CD4-positive, CD25-positive, alpha-beta regulatory T cell (primary cell): ENCODE measurements around the gene LYZL2. TPM values are rescaled to one million over a fixed set of nuclear protein-coding genes. Genes with fewer than 3 reads are reported as not detected.
"Not testable (repeated sequence)": the region's sequence is repeated elsewhere in the genome, so short reads cannot be mapped to it uniquely, and the experiment has no call there.

ENCODE experiments used
- ATAC-seq, 2 donors: fragments of 150-1000 bp; cut with Tn5 transposase; one replicate each; pipeline ENCODE4 v1.10.0; 2021; ENCODE audit warnings: low read depth in 2 of 2, moderate number of reproducible peaks in 2 of 2, moderate library complexity in 1 of 2
- DNase-seq, 3 donors: peaks; one replicate each; pipeline versions ENCODE4 v3.0.0 to v3.0.0-alpha.2; 2012 to 2022; ENCODE audit warnings: mixed read lengths in 1 of 3
- H3K27ac ChIP-seq: one replicate; pipeline ENCODE4 v1.7.0; 2013; ENCODE audit warnings: mild to moderate bottlenecking, low read length; ENCODE audit not compliant: insufficient read depth, poor library complexity, severe bottlenecking
- H3K27me3 ChIP-seq: one replicate; pipeline ENCODE4 v1.7.0; 2013; ENCODE audit warnings: low read length; ENCODE audit not compliant: control insufficient read depth, insufficient read depth
- H3K36me3 ChIP-seq: one replicate; pipeline ENCODE4 v1.7.0; 2013; ENCODE audit warnings: mild to moderate bottlenecking, low read length, moderate library complexity; ENCODE audit not compliant: control insufficient read depth, insufficient read depth
- H3K4me1 ChIP-seq: 2 replicates; pipeline ENCODE4 v1.7.0; 2013; ENCODE audit warnings: mild to moderate bottlenecking, low read length; ENCODE audit not compliant: insufficient read depth, control insufficient read depth, poor library complexity, severe bottlenecking
- H3K4me3 ChIP-seq: one replicate; pipeline ENCODE4 v1.7.0; 2013; ENCODE audit warnings: low read depth, mild to moderate bottlenecking, low read length, moderate library complexity
- H3K9me3 ChIP-seq, 2 experiments: 1 replicate in 1 of 2; 2 replicates in 1 of 2; pipeline ENCODE4 v1.7.0; 2013; ENCODE audit warnings: low read length in 2 of 2, mild to moderate bottlenecking in 1 of 2, moderate library complexity in 1 of 2; ENCODE audit not compliant: control insufficient read depth in 2 of 2
- H3K27ac Mint-ChIP-seq, 3 donors: one replicate each; pipeline ENCODE4 v1.8.0; 2020 to 2022; ENCODE audit warnings: mild to moderate bottlenecking in 3 of 3, mixed read lengths in 3 of 3, moderate library complexity in 2 of 3
- H3K27me3 Mint-ChIP-seq: one replicate; pipeline ENCODE4 v1.8.0; 2022; ENCODE audit warnings: mild to moderate bottlenecking, mixed read lengths
- H3K36me3 Mint-ChIP-seq: one replicate; pipeline ENCODE4 v1.8.0; 2020; ENCODE audit warnings: mixed read lengths
- H3K4me1 Mint-ChIP-seq, 4 donors: one replicate each; pipeline ENCODE4 v1.8.0; 2020 to 2022; ENCODE audit warnings: mixed read lengths in 4 of 4, mild to moderate bottlenecking in 1 of 4
- H3K4me3 Mint-ChIP-seq, 4 donors: one replicate each; pipeline ENCODE4 v1.8.0; 2020 to 2022; ENCODE audit warnings: mild to moderate bottlenecking in 4 of 4, mixed read lengths in 4 of 4, moderate library complexity in 3 of 4
- H3K9me3 Mint-ChIP-seq, 7 donors: one replicate each; pipeline ENCODE4 v1.8.0; 2020 to 2022; ENCODE audit warnings: mixed read lengths in 7 of 7, mild to moderate bottlenecking in 3 of 7, moderate library complexity in 2 of 7
- polyA plus RNA-seq, 4 donors: library from polyadenylated mRNA; unstranded; fragments of 300-500 nt; fragmentation: Illumina TruSeq; gene quantifications; one replicate each; pipeline ENCODE4 v1.2.3, GENCODE V29; 2021
- total RNA-seq: library from RNA; stranded (reverse); gene quantifications from one replicate; pipeline ENCODE4 v1.2.3, GENCODE V29; 2022

The LYZL2 gene
- total RNA-seq, result not detected
- polyA plus RNA-seq, result not detected

GRCh38 chr10:30629653-30630052, at the start of gene LYZL2:
Gene LYZL2 (minus strand): TSS chr10:30629753. CDS start chr10:30626915, 2,838 bp downstream.
- Histone ChIP-seq H3K9me3 (no peaks in the 10 kb centered on the region), H3K36me3 (no peaks in the 10 kb centered on the region), H3K27me3 (peaks cover 5% of the 10 kb centered on the region), H3K27ac (no peak within 1 kb of the TSS), H3K4me3 (no peak within 1 kb of the TSS), H3K4me1 (no peaks in the 10 kb centered on the region)
- H3K27ac Mint-ChIP-seq, result no peak within 1 kb of the TSS
- no peak within 1 kb of the TSS for H3K4me3 Mint-ChIP-seq
- no peak for DNase-seq
- H3K27me3 Mint-ChIP-seq, result peaks cover 19% of the 10 kb centered on the region
- H3K9me3 Mint-ChIP-seq, result peaks cover 0 to 2% (median 0%) of the 10 kb centered on the region in 7 donors
- H3K36me3 Mint-ChIP-seq, result no peaks in the 10 kb centered on the region
- ATAC-seq, result no peak
- no peaks in the 10 kb centered on the region for H3K4me1 Mint-ChIP-seq

- not testable (repeated sequence) for ATAC-seq
Observed at GRCh38 chr10:30677616-30678015, 48.1 kb upstream of the LYZL2 start.

GRCh38 chr10:30677146-30677545, 47.6 kb upstream of the LYZL2 start:
- not testable (repeated sequence) for H3K27ac ChIP-seq, DNase-seq, H3K36me3 Mint-ChIP-seq, H3K27me3 ChIP-seq, H3K4me3 Mint-ChIP-seq, H3K4me1 ChIP-seq, H3K9me3 ChIP-seq, H3K9me3 Mint-ChIP-seq, ATAC-seq, H3K27ac Mint-ChIP-seq, H3K4me3 ChIP-seq, H3K36me3 ChIP-seq, H3K4me1 Mint-ChIP-seq
- H3K27me3 Mint-ChIP-seq, result peaks cover 27% of the 10 kb centered on the region

More at GRCh38 chr10:30677616-30678015, 48.1 kb upstream of the LYZL2 start:
- H3K36me3 ChIP-seq, H3K27ac ChIP-seq, H3K9me3 Mint-ChIP-seq, H3K36me3 Mint-ChIP-seq, H3K4me1 Mint-ChIP-seq, H3K4me3 ChIP-seq, H3K9me3 ChIP-seq, H3K27ac Mint-ChIP-seq, H3K27me3 ChIP-seq, DNase-seq, H3K4me3 Mint-ChIP-seq, H3K4me1 ChIP-seq: not testable (repeated sequence)
- H3K27me3 Mint-ChIP-seq, result peaks cover 28% of the 10 kb centered on the region

GRCh38 chr10:30675791-30676718, 46.5 kb upstream of the LYZL2 start:
- Histone ChIP-seq H3K27ac (no peak overlapping the region), H3K9me3 (no peaks in the 10 kb centered on the region), H3K4me3 (no peak overlapping the region), H3K4me1 (no peaks in the 10 kb centered on the region), H3K27me3 (peaks cover 2% of the 10 kb centered on the region), H3K36me3 (no peaks in the 10 kb centered on the region)
- Mint-ChIP-seq H3K9me3 (peaks cover 0 to 8% (median 0%) of the 10 kb centered on the region in 7 donors), H3K27ac (no peak overlapping the region), H3K4me3 (no peak overlapping the region), H3K27me3 (peaks cover 26% of the 10 kb centered on the region), H3K36me3 (no peaks in the 10 kb centered on the region), H3K4me1 (peaks cover 0 to 3% (median under 1%) of the 10 kb centered on the region in 4 donors)
- no peak for ATAC-seq
- no peak for DNase-seq

GRCh38 chr10:30674796-30675195, 45.2 kb upstream of the LYZL2 start:
- Histone ChIP-seq H3K27me3 (peaks cover 2% of the 10 kb centered on the region), H3K9me3 (no peaks in the 10 kb centered on the region), H3K36me3 (no peaks in the 10 kb centered on the region), H3K27ac (no peak overlapping the region), H3K4me3 (no peak overlapping the region), H3K4me1 (no peaks in the 10 kb centered on the region)
- no peaks in the 10 kb centered on the region for H3K36me3 Mint-ChIP-seq
- H3K4me1 Mint-ChIP-seq, result peaks cover 0 to 9% (median 6%) of the 10 kb centered on the region in 4 donors
- DNase-seq (no peak), ATAC-seq (no peak)
- no peak overlapping the region for H3K4me3 Mint-ChIP-seq
- peaks cover 30% of the 10 kb centered on the region for H3K27me3 Mint-ChIP-seq
- no peak overlapping the region for H3K27ac Mint-ChIP-seq
- peaks cover 0 to under 1% (median 0%) of the 10 kb centered on the region in 7 donors for H3K9me3 Mint-ChIP-seq

- H3K9me3 Mint-ChIP-seq, H3K27ac Mint-ChIP-seq, H3K9me3 ChIP-seq, H3K4me1 ChIP-seq, H3K27me3 ChIP-seq, H3K4me3 ChIP-seq, H3K36me3 Mint-ChIP-seq, ATAC-seq, DNase-seq, H3K36me3 ChIP-seq, H3K27ac ChIP-seq, H3K4me1 Mint-ChIP-seq, H3K4me3 Mint-ChIP-seq: not testable (repeated sequence)
- H3K27me3 Mint-ChIP-seq, result peaks cover 33% of the 10 kb centered on the region
Observed at GRCh38 chr10:30673262-30673661, 43.7 kb upstream of the LYZL2 start.

- not testable (repeated sequence) for H3K36me3 ChIP-seq, H3K27ac ChIP-seq, H3K9me3 ChIP-seq, H3K27ac Mint-ChIP-seq, DNase-seq, H3K9me3 Mint-ChIP-seq, H3K4me3 ChIP-seq, H3K4me1 ChIP-seq, H3K4me3 Mint-ChIP-seq, H3K4me1 Mint-ChIP-seq, H3K27me3 ChIP-seq, ATAC-seq, H3K36me3 Mint-ChIP-seq
- H3K27me3 Mint-ChIP-seq, result peaks cover 36% of the 10 kb centered on the region
Observed at GRCh38 chr10:30672338-30672737, 42.8 kb upstream of the LYZL2 start.
